Regular cardiac myocyte (primary cell): ENCODE data around the gene GTF2H2C. TPM values are rescaled to one million over a fixed set of nuclear protein-coding genes. Genes with fewer than 3 reads are reported as not detected.

Source experiments
- total RNA-seq: library from RNA; depleted of rRNA; stranded (reverse); fragments of >200 nt; gene quantifications from 2 replicates; pipeline ENCODE4 v1.2.3, GENCODE V29; 2014

The GTF2H2C gene
- 37.8 and 48.9 TPM in 2 replicates for total RNA-seq

GRCh38 chr5:69559908-69560330, at the start of gene GTF2H2C:
Gene GTF2H2C, plus strand, starts transcription at chr5:69560191. Its CDS starts 4,942 bp downstream, at chr5:69565133.

Other genes with a start within 250 kb of the GTF2H2C start
- 2.3 and 4.2 TPM in 2 replicates for gene CCDC125, start 227.4 kb upstream of the GTF2H2C start, total RNA-seq
- gene AK6, start 190.7 kb upstream of the GTF2H2C start, total RNA-seq: 26.2 and 34.7 TPM in 2 replicates
- gene TAF9, start 190.7 kb upstream of the GTF2H2C start, total RNA-seq: 48.5 and 73.6 TPM in 2 replicates
- 14.0 and 26.5 TPM in 2 replicates for gene RAD17, start 190.4 kb upstream of the GTF2H2C start, total RNA-seq
- gene MARVELD2, start 145.1 kb upstream of the GTF2H2C start, total RNA-seq: 0.38 and 0.56 TPM in 2 replicates
- 1.3 and 2.3 TPM in 2 replicates for gene OCLN, start 67.4 kb upstream of the GTF2H2C start, total RNA-seq